HepG2 (cell line): ENCODE measurements around the gene OSBPL9. TPM values are rescaled to one million over a fixed set of nuclear protein-coding genes. Genes with fewer than 3 reads are reported as not detected.

Experiments used
- ATAC-seq: fragments of 200-7000 bp; cut with Tn5 transposase; 3 replicates; pipeline ENCODE4 v1.9.1; 2020; ENCODE audit warnings: mild to moderate bottlenecking, moderate library complexity
- BruUV-seq: library from RNA; stranded (reverse); fragments of 400-500 nt; replicated peaks from 2 replicates; lab custom pipeline; 2021; lab: Mats Ljungman, UMichigan
- CTCF ChIA-PET: fragments of 300-600 bp; formaldehyde crosslinking; extraction: SDS; loops from one replicate; lab custom pipeline; 2021; ENCODE audit warnings: low total read pairs, inconsistent platforms, low intra/inter-chr PET ratio; lab: Yijun Ruan, JAX
- POLR2A ChIA-PET: fragments of 350-600 bp; sonication (Branson Sonifier 250); formaldehyde crosslinking; loops from one replicate; lab custom pipeline; 2020; ENCODE audit warnings: antibody characterized with exemption, inconsistent platforms; lab: Yijun Ruan, JAX
- DNase-seq: peaks from one replicate; pipeline ENCODE4 v3.0.0-alpha.2; 2015; ENCODE audit warnings: low spot score
- FAIRE-seq: peaks from 3 replicates; lab custom pipeline; 2011; peaks lifted over from hg19 to GRCh38; lab: Jason Lieb, UNC
- H2AFZ ChIP-seq: one replicate; pipeline ENCODE4 v1.6.1; 2011; ENCODE audit warnings: low read length, inconsistent platforms
- H3K27ac ChIP-seq: fragments of 300-600 bp; 3 replicates; pipeline ENCODE4 v1.8.0; 2011; ENCODE audit warnings: mixed run types, mild to moderate bottlenecking, mixed read lengths, low read length, inconsistent platforms; ENCODE audit not compliant: insufficient read depth; ENCODE audit errors: extremely low read length
- H3K27me3 ChIP-seq, 2 experiments: fragments of 200-600 bp in 1 of 2; 2 replicates in 1 of 2; 3 replicates in 1 of 2; pipeline versions ENCODE4 v1.6.0 to v1.8.0; 2011; ENCODE audit warnings: low read length in 2 of 2, mild to moderate bottlenecking in 2 of 2, moderate library complexity in 2 of 2, inconsistent platforms in 1 of 2; ENCODE audit not compliant: insufficient read depth in 2 of 2, control insufficient read depth in 1 of 2
- H3K36me3 ChIP-seq, 2 experiments: fragments of 200-600 bp in 1 of 2; replicated peaks in 1 of 2; 2 replicates in 1 of 2; 3 replicates in 1 of 2; pipeline versions ENCODE4 v1.5.1 to v1.8.0; 2011; ENCODE audit warnings: low read length in 2 of 2, inconsistent platforms in 1 of 2; ENCODE audit not compliant: insufficient read depth in 2 of 2, control insufficient read depth in 1 of 2
- H3K4me1 ChIP-seq: 2 replicates; pipeline ENCODE4 v1.5.1; 2012; ENCODE audit warnings: low read length, inconsistent platforms; ENCODE audit not compliant: insufficient read depth
- H3K4me2 ChIP-seq: 2 replicates; pipeline ENCODE4 v1.6.0; 2011; ENCODE audit warnings: low read depth, low read length, inconsistent platforms
- H3K4me3 ChIP-seq, 3 experiments: fragments of 200-600 bp in 1 of 3; sonication (generic), shearing (Covaris generic) in 1 of 3; replicated peaks in 1 of 3; 2 replicates each; pipeline ENCODE4 v1.5.1; 2011 to 2016; ENCODE audit warnings: low read length in 3 of 3, inconsistent platforms in 2 of 3, low read depth in 2 of 3, mild to moderate bottlenecking in 2 of 3, control low read depth in 1 of 3, mixed read lengths in 1 of 3; ENCODE audit not compliant: insufficient read depth in 1 of 3
- H3K79me2 ChIP-seq: one replicate; pipeline ENCODE4 v1.6.1; 2011; ENCODE audit warnings: low read length, inconsistent platforms; ENCODE audit not compliant: insufficient read depth
- H3K9ac ChIP-seq: 2 replicates; pipeline ENCODE4 v1.6.0; 2011; ENCODE audit warnings: mild to moderate bottlenecking, low read depth, low read length, inconsistent platforms; ENCODE audit not compliant: insufficient read depth
- H3K9me3 ChIP-seq: 2 replicates; pipeline ENCODE4 v1.5.1; 2012; ENCODE audit warnings: mild to moderate bottlenecking, low read length
- H4K20me1 ChIP-seq: 2 replicates; pipeline ENCODE4 v1.6.0; 2011; ENCODE audit warnings: inconsistent platforms, mild to moderate bottlenecking, low read length, moderate library complexity; ENCODE audit not compliant: insufficient read depth
- CEBPG ChIP-seq: IDR thresholded peaks from 2 replicates; pipeline ENCODE4 v1.6.1; 2016
- CTCF ChIP-seq: sonication (generic); formaldehyde crosslinking; IDR thresholded peaks from 2 replicates; pipeline ENCODE4 v1.5.0; 2020; ENCODE audit warnings: mild to moderate bottlenecking, missing genetic modification reagents, moderate library complexity
- KLF9 ChIP-seq: IDR thresholded peaks from 2 replicates; pipeline ENCODE4 v1.6.1; 2016; ENCODE audit warnings: low read depth
- RAD21 ChIP-seq: fragments of 450-650 bp; formaldehyde crosslinking; IDR thresholded peaks from 2 replicates; pipeline ENCODE4 v1.5.0; 2020; ENCODE audit warnings: mild to moderate bottlenecking
- SALL2 ChIP-seq: sonication (generic); formaldehyde crosslinking; IDR thresholded peaks from 2 replicates; pipeline ENCODE4 v1.8.1; 2023; ENCODE audit warnings: mild to moderate bottlenecking, missing genetic modification reagents, inconsistent platforms
- SMC3 ChIP-seq: IDR thresholded peaks from 2 replicates; pipeline ENCODE4 v1.6.1; 2011; ENCODE audit warnings: low read length, improper control_type of control experiment
- STAG1 ChIP-seq: sonication (generic); formaldehyde crosslinking; IDR thresholded peaks from 2 replicates; pipeline ENCODE4 v1.4.0; 2020; ENCODE audit warnings: missing genetic modification reagents
- WGBS: methylation state at CpG from one replicate; pipeline ENCODE4 v1.1.6; 2017; ENCODE audit warnings: low lambda C conversion rate; 5-methylcytosine and 5-hydroxymethylcytosine counted together
- in situ Hi-C: cut with HindIII; loops from 2 replicates; pipeline ENCODE4 v1.10.0; 2017; ENCODE audit warnings: low pct_unique_long_range_greater_than_20kb; ENCODE audit not compliant: extremely low pct_ligation_motif_present
- intact Hi-C: fragments of 100-400 bp; cut with micrococcal nuclease; formaldehyde crosslinking; loops from one replicate; pipeline ENCODE4 v1.10.0; 2022; ENCODE audit not compliant: unreplicated experiment
- polyA plus RNA-seq, 8 experiments: library from polyadenylated mRNA; depleted of rRNA in 3 of 8; stranded (reverse) in 7 of 8; unstranded in 1 of 8; fragments of >200 nt; fragmentation: Illumina TruSeq in 4 of 8; extraction: Trizol in 4 of 8; gene quantifications; 2 replicates each; pipeline versions ENCODE4 v1.2.1 to v1.2.3, GENCODE V29; 2011 to 2016; ENCODE audit warnings: low read depth in 4 of 8, missing spikeins in 1 of 8, mixed read lengths in 1 of 8; ENCODE audit not compliant: insufficient read depth in 1 of 8
- total RNA-seq, 5 experiments: library from RNA; depleted of rRNA; stranded (reverse); fragments of >200 nt; fragmentation: Illumina TruSeq; extraction: Trizol; gene quantifications; 2 replicates each; pipeline ENCODE4 v1.2.3, GENCODE V29; 2016; ENCODE audit warnings: low read depth in 1 of 5

OSBPL9 gene
- total and polyA plus RNA-seq, 2 of the 13 experiments (the other 11 are each of a cell fraction or from before 2014, with no cell fraction given) = 83.6 to 142 TPM

- Histone ChIP-seq H3K9me3 (no peaks in the 10 kb centered on the region), H3K27ac (no peak overlapping the region), H2AFZ (no peak overlapping the region), H3K27me3 (no peaks in the 10 kb centered on the region), H3K4me3 (no peak overlapping the region), H3K36me3 (no peaks in the 10 kb centered on the region), H3K79me2 (peaks cover 56% of the 10 kb centered on the region), H3K4me2 (no peak overlapping the region), H3K9ac (no peak overlapping the region), H4K20me1 (no peaks in the 10 kb centered on the region), H3K4me1 (peaks cover 8% of the 10 kb centered on the region)
- in situ Hi-C loops = loop anchor here (5.0 kb wide), 1 partner anchor 140 kb away; no protein-coding TSS in a partner anchor
- 83% methylated on average over 2 of the region's 2 CpGs for WGBS
- ATAC-seq = peak; percentile 67; the same call in 2 of the 3 replicates
- TF ChIP-seq SMC3 (peak; percentile 50; the same call in 1 of the 2 replicates), STAG1 (CRISPR knock-in tag) (peak; percentile 76), CEBPG (CRISPR knock-in tag) (no peak), RAD21 (CRISPR knock-in tag) (peak; percentile 74), KLF9 (CRISPR knock-in tag) (no peak), SALL2 (CRISPR knock-in tag) (no peak), CTCF (CRISPR knock-in tag) (peak; percentile 54)
- intact Hi-C loops = loop anchor here (2.0 to 10.0 kb wide), 2 partner anchors 107 to 141 kb away; no protein-coding TSS in a partner anchor
- POLR2A ChIA-PET = no interaction called here
- FAIRE-seq = no peak
- CTCF ChIA-PET = interaction anchor here (2.3 kb wide), 1 partner anchor 141 kb away, joined by 20 read pairs; no protein-coding TSS in a partner anchor
- BruUV-seq = no TSS peak
- peak; percentile 49 for DNase-seq
Measured at GRCh38 chr1:51627672-51628071, 10.8 kb downstream of the OSBPL9 start.
